Astrocyte (in vitro differentiated cells and primary cell): ENCODE data around the gene FAM120B. TPM values are rescaled to one million over a fixed set of nuclear protein-coding genes. Genes with fewer than 3 reads are reported as not detected.

Source experiments
- DNase-seq: peaks from one replicate; pipeline ENCODE4 v3.0.0-alpha.2; 2010; ENCODE audit warnings: low read depth
- FAIRE-seq: peaks from 2 replicates; lab custom pipeline; 2011; peaks lifted over from hg19 to GRCh38; lab: Jason Lieb, UNC
- H2AFZ ChIP-seq: 2 replicates; pipeline ENCODE4 v1.6.0; 2012; ENCODE audit warnings: low read depth, low read length, inconsistent platforms
- H3K27ac ChIP-seq: 2 replicates; pipeline ENCODE4 v1.5.1; 2011; ENCODE audit warnings: low read depth, low read length, inconsistent platforms
- H3K27me3 ChIP-seq: 2 replicates; pipeline ENCODE4 v1.6.0; 2011; ENCODE audit warnings: low read length, inconsistent platforms; ENCODE audit not compliant: insufficient read depth
- H3K36me3 ChIP-seq: 2 replicates; pipeline ENCODE4 v1.5.1; 2011; ENCODE audit warnings: low read length, inconsistent platforms; ENCODE audit not compliant: insufficient read depth
- H3K4me1 ChIP-seq: 2 replicates; pipeline ENCODE4 v1.5.1; 2011; ENCODE audit warnings: low read length, inconsistent platforms; ENCODE audit not compliant: insufficient read depth
- H3K4me2 ChIP-seq: 2 replicates; pipeline ENCODE4 v1.6.0; 2012; ENCODE audit warnings: low read length, inconsistent platforms
- H3K4me3 ChIP-seq: 2 replicates; pipeline ENCODE4 v1.5.1; 2011; ENCODE audit warnings: low read depth, mild to moderate bottlenecking, low read length, inconsistent platforms; ENCODE audit not compliant: insufficient read depth
- H3K79me2 ChIP-seq: 2 replicates; pipeline ENCODE4 v1.6.0; 2012; ENCODE audit warnings: mild to moderate bottlenecking, low read length, inconsistent platforms; ENCODE audit not compliant: insufficient read depth
- H3K9ac ChIP-seq: 2 replicates; pipeline ENCODE4 v1.6.0; 2012; ENCODE audit warnings: mild to moderate bottlenecking, low read length, inconsistent platforms
- H3K9me3 ChIP-seq: 2 replicates; pipeline ENCODE4 v1.5.1; 2012; ENCODE audit warnings: low read depth, mild to moderate bottlenecking, low read length, inconsistent platforms; ENCODE audit not compliant: insufficient read depth
- H4K20me1 ChIP-seq: 2 replicates; pipeline ENCODE4 v1.6.0; 2012; ENCODE audit warnings: low read length, inconsistent platforms; ENCODE audit not compliant: insufficient read depth
- H3K27ac Mint-ChIP-seq: one replicate; pipeline ENCODE4 v1.8.0; 2021; ENCODE audit warnings: mild to moderate bottlenecking, mixed read lengths; ENCODE audit not compliant: unreplicated experiment
- H3K27me3 Mint-ChIP-seq: one replicate; pipeline ENCODE4 v1.8.0; 2021; ENCODE audit warnings: low read depth, mixed read lengths; ENCODE audit not compliant: unreplicated experiment
- H3K36me3 Mint-ChIP-seq: one replicate; pipeline ENCODE4 v1.8.0; 2021; ENCODE audit warnings: low read depth, mixed read lengths; ENCODE audit not compliant: unreplicated experiment
- H3K4me1 Mint-ChIP-seq: one replicate; pipeline ENCODE4 v1.8.0; 2021; ENCODE audit warnings: low read depth, mixed read lengths; ENCODE audit not compliant: unreplicated experiment
- H3K4me3 Mint-ChIP-seq: one replicate; pipeline ENCODE4 v1.8.0; 2021; ENCODE audit warnings: mild to moderate bottlenecking, moderate library complexity, mixed read lengths; ENCODE audit not compliant: unreplicated experiment
- H3K9me3 Mint-ChIP-seq: one replicate; pipeline ENCODE4 v1.8.0; 2021; ENCODE audit warnings: mild to moderate bottlenecking, mixed read lengths; ENCODE audit not compliant: unreplicated experiment
- CTCF ChIP-seq: IDR thresholded peaks from 2 replicates; pipeline ENCODE4 v1.5.1; 2011; ENCODE audit warnings: low read depth, mild to moderate bottlenecking, inconsistent platforms, low read length, moderate library complexity; ENCODE audit not compliant: insufficient read depth
- EZH2 ChIP-seq: IDR thresholded peaks from 2 replicates; pipeline ENCODE4 v1.6.1; 2012; ENCODE audit warnings: mild to moderate bottlenecking, low read length, inconsistent platforms; ENCODE audit not compliant: insufficient read depth
- total RNA-seq: library from RNA; stranded (reverse); gene quantifications from 2 replicates; pipeline ENCODE4 v1.2.1, GENCODE V29; 2021

The FAM120B gene
- total RNA-seq, 1 donor from 2014 or later: 29.8 TPM

GRCh38 chr6:170297576-170298330 is 8.8 kb upstream of the FAM120B start:
- no peak for DNase-seq
- Mint-ChIP-seq H3K27ac (no peak overlapping the region), H3K27me3 (peaks cover 42% of the 10 kb centered on the region), H3K9me3 (peaks cover 20% of the 10 kb centered on the region), H3K4me1 (no peaks in the 10 kb centered on the region), H3K4me3 (no peak overlapping the region), H3K36me3 (peaks cover 6% of the 10 kb centered on the region)
- Histone ChIP-seq H3K27me3 (peaks cover 62% of the 10 kb centered on the region), H3K4me2 (no peak overlapping the region), H3K79me2 (no peaks in the 10 kb centered on the region), H3K36me3 (no peaks in the 10 kb centered on the region), H3K27ac (no peak overlapping the region), H2AFZ (no peak overlapping the region), H3K4me1 (peaks cover 9% of the 10 kb centered on the region), H3K4me3 (no peak overlapping the region), H3K9ac (no peak overlapping the region), H3K9me3 (no peaks in the 10 kb centered on the region), H4K20me1 (peaks cover 12% of the 10 kb centered on the region)
- no peak for TF ChIP-seq EZH2
- no peak for TF ChIP-seq CTCF
- FAIRE-seq: no peak

GRCh38 chr6:170298688-170299087 is 7.9 kb upstream of the FAM120B start:
- Histone ChIP-seq H3K9me3 (no peaks in the 10 kb centered on the region), H3K27ac (no peak overlapping the region), H3K27me3 (peaks cover 53% of the 10 kb centered on the region), H3K4me2 (no peak overlapping the region), H3K4me1 (peaks cover 9% of the 10 kb centered on the region), H3K9ac (no peak overlapping the region), H3K79me2 (no peaks in the 10 kb centered on the region), H3K4me3 (no peak overlapping the region), H3K36me3 (no peaks in the 10 kb centered on the region), H4K20me1 (peaks cover 4% of the 10 kb centered on the region), H2AFZ (peak overlapping the region; percentile 17)
- Mint-ChIP-seq H3K4me1 (no peaks in the 10 kb centered on the region), H3K36me3 (peaks cover 6% of the 10 kb centered on the region), H3K27me3 (peaks cover 33% of the 10 kb centered on the region), H3K27ac (no peak overlapping the region), H3K4me3 (no peak overlapping the region), H3K9me3 (peaks cover 20% of the 10 kb centered on the region)
- FAIRE-seq: no peak
- DNase-seq: no peak
- TF ChIP-seq EZH2 (no peak), CTCF (no peak)

- no peak overlapping the region for H3K4me3 ChIP-seq
- FAIRE-seq: no peak
- no peak overlapping the region for H3K27ac ChIP-seq
- H3K4me1 ChIP-seq: peaks cover 5% of the 10 kb centered on the region
- H3K4me2 ChIP-seq: no peak overlapping the region
- H3K27me3 ChIP-seq: peaks cover 28% of the 10 kb centered on the region
- Mint-ChIP-seq H3K27ac (no peak overlapping the region), H3K9me3 (peaks cover 20% of the 10 kb centered on the region), H3K4me3 (no peak overlapping the region), H3K27me3 (peaks cover 16% of the 10 kb centered on the region), H3K4me1 (no peaks in the 10 kb centered on the region), H3K36me3 (peaks cover 6% of the 10 kb centered on the region)
- TF ChIP-seq CTCF (no peak), EZH2 (no peak)
- DNase-seq: no peak
- no peak overlapping the region for H2AFZ ChIP-seq
- no peaks in the 10 kb centered on the region for H3K9me3 ChIP-seq
- H3K36me3 ChIP-seq: no peaks in the 10 kb centered on the region
- no peaks in the 10 kb centered on the region for H4K20me1 ChIP-seq
- no peak overlapping the region for H3K9ac ChIP-seq
- peaks cover 2% of the 10 kb centered on the region for H3K79me2 ChIP-seq
Observed at GRCh38 chr6:170301184-170301583, 5.4 kb upstream of the FAM120B start.
